Midbrain (tissue), 1 donor: Measurements from ENCODE around the gene FLRT1.
"Not testable (repeated sequence)": the region's sequence is repeated elsewhere in the genome, so short reads cannot be mapped to it uniquely, and the experiment has no call there.

Experiments used
- DNase-seq: peaks from one replicate; lab custom pipeline; 2025; lab: John Stamatoyannopoulos, UW

Gene FLRT1

GRCh38 chr11:64025205-64025604 lies 10.5 kb upstream of the FLRT1 start:
- DNase-seq = no peak

GRCh38 chr11:64026575-64027205 lies 9.0 kb upstream of the FLRT1 start:
- DNase-seq = no peak

GRCh38 chr11:64027651-64028397 lies 7.9 kb upstream of the FLRT1 start:
- no peak for DNase-seq

GRCh38 chr11:64028398-64029115 lies 7.2 kb upstream of the FLRT1 start:
- no peak for DNase-seq

GRCh38 chr11:64029773-64030172 lies 6.0 kb upstream of the FLRT1 start:
- no peak for DNase-seq

GRCh38 chr11:64031001-64031400 lies 4.7 kb upstream of the FLRT1 start:
- DNase-seq = no peak

- DNase-seq = no peak
These were observed 3.7 kb upstream of the FLRT1 start for GRCh38 chr11:64032050-64032449.

- no peak for DNase-seq
These were observed 1.3 kb upstream of the FLRT1 start for GRCh38 chr11:64034411-64034811.

GRCh38 chr11:64035081-64035524 lies 628 bp upstream of the FLRT1 start:
- no peak for DNase-seq

- DNase-seq = peak; percentile 59
These were observed 626 bp downstream of the FLRT1 start for GRCh38 chr11:64036087-64037026.

- DNase-seq = no peak
These were observed 1.4 kb downstream of the FLRT1 start for GRCh38 chr11:64037027-64037634.

- no peak for DNase-seq
These were observed 2.8 kb downstream of the FLRT1 start for GRCh38 chr11:64038500-64038899.

GRCh38 chr11:64039012-64039665 lies 3.4 kb downstream of the FLRT1 start:
- DNase-seq = no peak

- DNase-seq = peak; percentile 52
These were observed 5.1 kb downstream of the FLRT1 start for GRCh38 chr11:64040684-64041322.

- DNase-seq = no peak
These were observed 6.1 kb downstream of the FLRT1 start for GRCh38 chr11:64041846-64042245.

- no peak for DNase-seq
These were observed 6.6 kb downstream of the FLRT1 start for GRCh38 chr11:64042301-64042700.

GRCh38 chr11:64043545-64043944 lies 7.8 kb downstream of the FLRT1 start:
- DNase-seq = no peak

- peak; percentile 65 for DNase-seq
These were observed 9.1 kb downstream of the FLRT1 start for GRCh38 chr11:64044730-64045393.

GRCh38 chr11:64045700-64046099 lies 10.0 kb downstream of the FLRT1 start:
- no peak for DNase-seq

- not testable (repeated sequence) for DNase-seq
These were observed 11.6 kb downstream of the FLRT1 start for GRCh38 chr11:64047373-64047772.
